Kidney (tissue), 14 donors: Measurements from ENCODE around the gene GNG4. TPM values are rescaled to one million over a fixed set of nuclear protein-coding genes. Genes with fewer than 3 reads are reported as not detected.

Source experiments
- DNase-seq, 5 donors: peaks; one replicate each; pipeline ENCODE4 v3.0.0-alpha.2; 2013 to 2020
- FAIRE-seq: peaks from 2 replicates; lab custom pipeline; 2012; peaks lifted over from hg19 to GRCh38; lab: Jason Lieb, UNC
- H3K27ac ChIP-seq, 2 donors: one replicate each; pipeline ENCODE4 v1.7.0; 2013; ENCODE audit warnings: low read depth in 2 of 2, low read length in 2 of 2, inconsistent platforms in 1 of 2
- H3K27me3 ChIP-seq: one replicate; pipeline ENCODE4 v1.7.1; 2013; ENCODE audit warnings: low read length, inconsistent platforms; ENCODE audit not compliant: control insufficient read depth, insufficient read depth
- H3K36me3 ChIP-seq, 3 donors: one replicate each; pipeline versions ENCODE4 v1.7.0 to v1.7.1; 2013; ENCODE audit warnings: low read length in 3 of 3, control low read depth in 1 of 3, inconsistent platforms in 1 of 3; ENCODE audit not compliant: insufficient read depth in 3 of 3, control insufficient read depth in 2 of 3
- H3K4me1 ChIP-seq, 3 donors: one replicate each; pipeline versions ENCODE4 v1.7.0 to v1.7.1; 2013; ENCODE audit warnings: low read length in 3 of 3, inconsistent platforms in 1 of 3, low read depth in 1 of 3; ENCODE audit not compliant: control insufficient read depth in 2 of 3, insufficient read depth in 2 of 3
- H3K4me3 ChIP-seq, 3 donors: one replicate each; pipeline versions ENCODE4 v1.7.0 to v1.8.1; 2013; ENCODE audit warnings: low read length in 3 of 3, control low read depth in 1 of 3, inconsistent platforms in 1 of 3
- H3K9ac ChIP-seq, 3 donors: one replicate each; pipeline versions ENCODE4 v1.7.0 to v1.7.1; 2013; ENCODE audit warnings: low read length in 3 of 3, control low read depth in 1 of 3, inconsistent platforms in 1 of 3
- H3K9me3 ChIP-seq, 3 donors: one replicate each; pipeline versions ENCODE4 v1.7.0 to v1.7.1; 2013; ENCODE audit warnings: low read length in 3 of 3, control low read depth in 1 of 3, inconsistent platforms in 1 of 3; ENCODE audit not compliant: control insufficient read depth in 2 of 3, insufficient read depth in 1 of 3
- intact Hi-C: fragments of 100-400 bp; cut with DNase I; formaldehyde crosslinking; loops from one replicate; pipeline ENCODE4 v1.11.1; 2022
- polyA plus RNA-seq: library from polyadenylated mRNA; stranded (reverse); fragments of 350-450 nt; fragmentation: Illumina TruSeq; extraction: RNeasy Lipid Tissue Mini Kit (QIAGEN cat#74804); gene quantifications from one replicate; pipeline ENCODE4 v1.2.3, GENCODE V29; 2014; ENCODE audit warnings: low read depth, low replicate concordance; ENCODE audit not compliant: insufficient read depth
- total RNA-seq: library from RNA; stranded (reverse); fragmentation: NEBNext Ultra II Directional; extraction: Animal tissue kit (Norgen Biotek cat#: 25700); gene quantifications from one replicate; pipeline ENCODE4 v1.2.1, GENCODE V29; 2021
- TF ChIP-seq, protein P1 (sequence below): IDR thresholded peaks from 3 replicates; pipeline ENCODE4 v1.5.1; 2012; ENCODE audit warnings: mild to moderate bottlenecking, moderate library complexity, borderline replicate concordance; ENCODE audit not compliant: insufficient read depth; ENCODE audit errors: extremely low read depth
- donor health status: control.
- donor health status: control.
- donor health status: control.
- donor health status: control.
- donor health status: control.
- donor health status: DM: yes; HTN: yes; CAD: no.
- donor health status: Normal renal cell carcinoma (clear cell type).

GNG4 gene
- total and polyA plus RNA-seq, 2 donors from 2014 or later, result 4.5 TPM; not detected in 1

DNA sequence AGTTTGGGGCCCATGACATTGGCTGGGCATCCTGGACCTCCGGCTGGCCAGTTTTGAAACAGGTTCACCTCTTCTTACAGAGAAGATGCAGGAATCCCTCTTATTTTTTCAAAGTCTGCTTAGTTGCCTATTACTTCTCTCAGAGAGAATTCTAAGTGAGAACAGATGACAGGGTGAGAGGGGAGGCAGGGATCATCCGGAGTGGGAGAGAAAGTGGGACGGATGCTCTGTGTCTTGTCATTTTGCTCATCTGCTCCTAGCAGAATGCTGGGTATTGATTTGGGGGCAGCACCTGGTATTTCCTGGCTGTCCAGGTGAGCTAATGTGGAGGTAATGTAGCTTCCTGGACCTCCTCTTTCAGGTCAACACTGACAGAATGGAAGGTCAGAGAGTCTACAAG, 32.4 kb downstream of the GNG4 start:
- FAIRE-seq (no peak), DNase-seq (no peak)
- Histone ChIP-seq H3K4me3 (no peak overlapping the region), H3K36me3 (no peaks in the 10 kb centered on the region), H3K9ac (no peak overlapping the region), H3K27me3 (no peaks in the 10 kb centered on the region), H3K9me3 (no peaks in the 10 kb centered on the region), H3K4me1 (no peaks in the 10 kb centered on the region), H3K27ac (no peak overlapping the region)
- intact Hi-C loops, result no loop called here
- TF ChIP-seq, protein P1, sequence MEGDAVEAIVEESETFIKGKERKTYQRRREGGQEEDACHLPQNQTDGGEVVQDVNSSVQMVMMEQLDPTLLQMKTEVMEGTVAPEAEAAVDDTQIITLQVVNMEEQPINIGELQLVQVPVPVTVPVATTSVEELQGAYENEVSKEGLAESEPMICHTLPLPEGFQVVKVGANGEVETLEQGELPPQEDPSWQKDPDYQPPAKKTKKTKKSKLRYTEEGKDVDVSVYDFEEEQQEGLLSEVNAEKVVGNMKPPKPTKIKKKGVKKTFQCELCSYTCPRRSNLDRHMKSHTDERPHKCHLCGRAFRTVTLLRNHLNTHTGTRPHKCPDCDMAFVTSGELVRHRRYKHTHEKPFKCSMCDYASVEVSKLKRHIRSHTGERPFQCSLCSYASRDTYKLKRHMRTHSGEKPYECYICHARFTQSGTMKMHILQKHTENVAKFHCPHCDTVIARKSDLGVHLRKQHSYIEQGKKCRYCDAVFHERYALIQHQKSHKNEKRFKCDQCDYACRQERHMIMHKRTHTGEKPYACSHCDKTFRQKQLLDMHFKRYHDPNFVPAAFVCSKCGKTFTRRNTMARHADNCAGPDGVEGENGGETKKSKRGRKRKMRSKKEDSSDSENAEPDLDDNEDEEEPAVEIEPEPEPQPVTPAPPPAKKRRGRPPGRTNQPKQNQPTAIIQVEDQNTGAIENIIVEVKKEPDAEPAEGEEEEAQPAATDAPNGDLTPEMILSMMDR, result no peak

DNA sequence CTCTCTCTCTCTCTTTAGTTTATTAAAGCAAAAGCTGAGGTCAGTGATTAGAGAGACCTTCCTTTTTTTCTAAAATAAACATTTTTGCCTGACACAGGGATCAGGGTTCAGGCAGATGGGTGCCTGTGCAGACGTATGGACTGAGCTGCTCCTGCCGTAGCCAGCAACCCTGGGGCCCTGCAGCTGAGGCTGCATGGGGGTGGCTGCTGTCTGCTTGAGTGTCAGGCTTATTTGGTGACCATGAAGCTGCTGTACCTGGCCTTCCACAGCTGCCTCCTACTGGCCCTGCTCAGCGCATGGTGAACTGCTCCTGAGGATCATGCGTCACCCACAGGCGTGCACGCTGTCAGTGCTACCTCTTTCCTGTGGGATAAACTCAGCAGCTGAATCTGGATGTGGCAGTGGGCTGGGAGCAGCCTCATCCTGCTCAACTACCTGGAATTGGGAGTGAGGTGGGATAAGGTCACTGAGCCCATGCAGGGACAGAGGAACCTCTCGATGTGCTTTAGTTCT, 35.1 kb downstream of the GNG4 start:
- Histone ChIP-seq H3K4me3 (no peak overlapping the region), H3K4me1 (no peaks in the 10 kb centered on the region), H3K9ac (no peak overlapping the region), H3K27ac (no peak overlapping the region), H3K9me3 (no peaks in the 10 kb centered on the region), H3K36me3 (no peaks in the 10 kb centered on the region), H3K27me3 (no peaks in the 10 kb centered on the region)
- TF ChIP-seq, protein P1, result no peak
- DNase-seq, result peak in 1 of 5 donors; percentile 34
- no peak for FAIRE-seq
- intact Hi-C loops, result no loop called here

DNA sequence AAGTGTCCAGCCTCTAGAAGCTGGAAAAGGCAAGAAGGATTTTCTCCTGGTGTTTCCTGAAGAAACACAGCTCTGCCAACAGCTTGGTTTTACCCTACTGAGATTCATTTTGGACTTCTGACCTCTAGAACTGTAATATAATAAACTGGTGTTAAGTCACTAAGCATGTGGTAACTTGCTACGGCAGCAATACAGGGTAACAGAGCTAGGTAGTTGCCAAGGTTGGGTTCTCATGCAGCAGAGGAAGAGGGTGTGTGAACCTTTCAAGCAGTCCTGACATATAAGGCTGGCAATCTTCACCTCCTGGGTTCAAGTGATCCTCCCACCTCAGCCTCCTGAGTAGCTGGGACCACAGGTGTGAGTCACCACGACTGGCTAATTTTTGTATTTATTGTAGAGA, 36.0 kb downstream of the GNG4 start:
- intact Hi-C loops, result no loop called here
- Histone ChIP-seq H3K4me1 (no peaks in the 10 kb centered on the region), H3K27me3 (no peaks in the 10 kb centered on the region), H3K9ac (no peak overlapping the region), H3K36me3 (no peaks in the 10 kb centered on the region), H3K27ac (no peak overlapping the region), H3K4me3 (no peak overlapping the region), H3K9me3 (no peaks in the 10 kb centered on the region)
- DNase-seq, result no peak
- no peak for FAIRE-seq
- TF ChIP-seq, protein P1, result no peak

DNA sequence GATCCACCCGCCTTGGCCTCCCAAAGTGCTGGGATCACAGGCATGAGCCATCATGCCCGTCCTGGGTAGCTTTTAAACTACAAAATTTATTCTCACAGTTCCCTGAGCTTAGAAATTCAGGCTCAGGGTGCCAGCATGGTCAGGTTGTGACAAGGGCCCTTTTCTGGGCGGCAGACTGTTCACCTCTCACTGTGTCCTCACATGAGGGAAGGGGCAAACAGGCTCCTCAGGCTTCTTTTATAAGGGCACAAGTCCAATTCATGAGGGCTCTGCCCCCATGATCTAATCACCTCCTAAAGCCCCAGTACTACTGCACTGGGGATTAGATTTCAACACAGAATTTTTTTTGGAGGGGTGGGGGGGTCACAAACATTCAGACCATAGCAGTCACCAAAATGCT, 36.8 kb downstream of the GNG4 start:
- no peaks in the 10 kb centered on the region for H3K36me3 ChIP-seq
- TF ChIP-seq, protein P1, result no peak
- DNase-seq, result no peak
- H3K4me3 ChIP-seq, result no peak overlapping the region
- no peak overlapping the region for H3K9ac ChIP-seq
- no peak overlapping the region for H3K27ac ChIP-seq
- no peak for FAIRE-seq
- no peaks in the 10 kb centered on the region for H3K27me3 ChIP-seq
- H3K9me3 ChIP-seq, result no peaks in the 10 kb centered on the region
- intact Hi-C loops, result no loop called here
- H3K4me1 ChIP-seq, result no peaks in the 10 kb centered on the region
